ENCODE results near the gene SMIM10L1.

SMIM10L1 gene

GRCh38 chr12:11171145-11171968 lies at the start of gene SMIM10L1:
Gene SMIM10L1, plus strand, starts transcription at chr12:11171194. Its CDS starts 163 bp downstream, at chr12:11171357.
- peak; percentile 83 for FAIRE-seq
- peak; percentile 87 for TF ChIP-seq POLR2A (IDR thresholded peaks at IDR 0.05; ENCODE audit: low read depth, low read length)
- peak; percentile 78 for DNase-seq (ENCODE audit: insufficient read length, low spot score)

GRCh38 chr12:11130382-11130781 lies 40.6 kb upstream of the SMIM10L1 start:
- DNase-seq (ENCODE audit: insufficient read length, low spot score), result no peak
- no peak for FAIRE-seq
- TF ChIP-seq POLR2A (IDR thresholded peaks at IDR 0.05; ENCODE audit: low read depth, low read length), result no peak

DNA sequence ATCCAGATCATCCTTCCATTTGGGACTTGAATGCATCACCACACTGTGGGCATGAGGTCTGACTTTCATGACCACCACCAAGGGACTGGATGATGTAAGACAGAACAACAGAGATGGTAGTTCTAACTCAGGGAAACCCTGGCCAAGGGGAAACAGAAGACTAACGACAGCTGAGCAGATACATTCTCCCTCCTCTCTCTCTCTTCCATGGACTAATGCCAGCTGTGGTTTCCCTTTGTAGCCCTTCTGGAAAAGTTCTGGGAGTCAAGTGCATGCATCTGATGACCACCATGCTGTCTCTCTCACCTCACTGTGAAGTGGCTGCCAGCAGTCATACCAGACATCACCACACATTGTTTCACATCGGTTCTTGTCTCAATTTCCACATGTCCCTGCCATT lies 40.0 kb upstream of the SMIM10L1 start:
- TF ChIP-seq POLR2A (IDR thresholded peaks at IDR 0.05; ENCODE audit: low read depth, low read length), result no peak
- DNase-seq (ENCODE audit: insufficient read length, low spot score) (no peak), FAIRE-seq (peak; percentile 68)

DNA sequence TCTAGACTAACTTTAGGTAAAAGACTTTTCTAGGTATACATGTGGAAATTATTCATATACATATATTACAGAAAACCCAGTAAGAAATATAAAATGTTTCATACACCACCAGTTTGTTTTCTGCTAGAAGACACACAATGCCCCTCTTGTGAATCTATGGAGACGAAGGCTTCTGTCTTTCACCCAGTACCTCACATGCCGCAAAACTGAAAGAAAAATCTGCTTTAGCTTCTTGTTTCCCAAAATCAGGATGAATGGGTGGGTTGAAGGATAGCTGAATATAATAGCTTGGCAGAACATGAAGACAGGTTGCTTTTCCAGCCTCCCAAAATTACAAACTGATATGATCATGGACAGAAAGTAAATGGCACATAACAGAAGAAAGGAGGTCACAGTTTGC lies 37.8 kb upstream of the SMIM10L1 start:
- FAIRE-seq, result no peak
- no peak for TF ChIP-seq POLR2A (IDR thresholded peaks at IDR 0.05; ENCODE audit: low read depth, low read length)
- DNase-seq (ENCODE audit: insufficient read length, low spot score), result no peak

GRCh38 chr12:11133816-11134215 lies 37.2 kb upstream of the SMIM10L1 start:
- FAIRE-seq, result no peak
- TF ChIP-seq POLR2A (IDR thresholded peaks at IDR 0.05; ENCODE audit: low read depth, low read length), result no peak

DNA sequence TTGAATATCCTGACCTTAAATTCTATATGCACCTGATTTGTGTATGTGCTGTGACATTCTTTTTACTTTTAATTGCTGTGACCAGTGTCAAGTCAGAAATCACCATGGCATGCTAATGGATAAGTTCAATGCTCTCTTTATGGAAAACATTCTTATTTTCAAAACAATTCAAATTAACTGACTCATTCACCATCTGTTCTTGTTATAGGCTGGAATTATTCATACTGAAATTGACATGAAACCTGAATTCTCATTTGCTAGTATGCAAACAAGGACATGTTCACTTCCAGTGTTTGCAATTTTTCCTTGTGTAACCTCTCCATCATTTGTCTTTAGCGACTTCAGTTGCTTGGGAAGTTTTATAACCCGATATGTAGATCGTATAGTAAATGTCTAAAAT lies 36.7 kb upstream of the SMIM10L1 start, which contains the start of gene TAS2R30:
TAS2R30 (minus strand) TSS at position 340 of the 400 bp plus-strand sequence. CDS start 400 bp downstream, outside the sequence.
- FAIRE-seq (peak; percentile 76), DNase-seq (ENCODE audit: insufficient read length, low spot score) (no peak)
- no peak for TF ChIP-seq POLR2A (IDR thresholded peaks at IDR 0.05; ENCODE audit: low read depth, low read length)

More at GRCh38 chr12:11133816-11134215, 37.2 kb upstream of the SMIM10L1 start:
- no peak for DNase-seq (ENCODE audit: insufficient read length, low spot score)

- FAIRE-seq (peak; percentile 43), DNase-seq (ENCODE audit: insufficient read length, low spot score) (no peak)
- no peak for TF ChIP-seq POLR2A (IDR thresholded peaks at IDR 0.05; ENCODE audit: low read depth, low read length)
Observed at GRCh38 chr12:11136075-11136474, 34.9 kb upstream of the SMIM10L1 start.

- DNase-seq (ENCODE audit: insufficient read length, low spot score) (no peak), FAIRE-seq (no peak)
- no peak for TF ChIP-seq POLR2A (IDR thresholded peaks at IDR 0.05; ENCODE audit: low read depth, low read length)
Observed at GRCh38 chr12:11143352-11143751, 27.6 kb upstream of the SMIM10L1 start.

GRCh38 chr12:11144297-11144696 lies 26.7 kb upstream of the SMIM10L1 start:
- no peak for FAIRE-seq
- no peak for DNase-seq (ENCODE audit: insufficient read length, low spot score)
- TF ChIP-seq POLR2A (IDR thresholded peaks at IDR 0.05; ENCODE audit: low read depth, low read length), result no peak

DNA sequence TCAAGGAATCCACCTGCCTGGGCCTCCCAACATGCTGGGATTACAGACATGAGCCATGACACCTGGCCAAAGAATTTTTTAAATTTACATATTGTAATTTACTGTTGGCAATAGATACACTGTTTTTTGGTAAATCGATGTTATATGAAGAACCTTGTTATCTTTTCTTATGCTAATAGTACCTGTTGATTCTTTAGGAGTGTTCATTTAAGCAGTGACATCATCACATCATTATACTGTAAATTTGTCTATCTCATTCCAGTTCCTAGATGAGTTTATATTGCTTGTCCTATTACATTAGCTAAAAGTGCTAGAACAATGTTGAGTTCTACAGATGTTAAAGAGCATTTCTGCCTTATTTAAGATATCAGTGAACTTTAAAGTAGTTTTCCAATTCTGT lies 23.6 kb upstream of the SMIM10L1 start:
- FAIRE-seq, result no peak
- DNase-seq (ENCODE audit: insufficient read length, low spot score), result no peak
- no peak for TF ChIP-seq POLR2A (IDR thresholded peaks at IDR 0.05; ENCODE audit: low read depth, low read length)

DNA sequence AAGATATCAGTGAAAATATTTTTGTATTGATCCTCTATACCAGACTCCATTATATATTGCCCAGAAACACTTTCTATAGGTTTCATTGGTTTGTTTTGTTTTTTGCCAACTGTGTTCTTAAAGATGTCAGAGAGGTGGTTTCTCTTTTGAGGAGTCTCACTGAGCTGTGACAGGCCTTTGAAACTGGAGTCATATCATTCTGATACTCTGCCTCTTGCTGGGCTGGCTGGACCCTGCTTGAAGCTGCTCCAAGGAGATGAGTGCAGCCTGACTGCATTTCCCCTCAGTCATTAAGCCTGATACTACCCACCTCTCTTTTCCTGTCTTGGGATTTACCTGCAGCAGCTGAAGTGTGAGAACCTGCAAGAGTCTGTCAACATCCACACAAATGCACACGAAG lies 20.2 kb upstream of the SMIM10L1 start:
- no peak for DNase-seq (ENCODE audit: insufficient read length, low spot score)
- FAIRE-seq, result no peak

GRCh38 chr12:11152725-11153124 lies 18.3 kb upstream of the SMIM10L1 start:
- DNase-seq (ENCODE audit: insufficient read length, low spot score) (no peak), FAIRE-seq (no peak)
- TF ChIP-seq POLR2A (IDR thresholded peaks at IDR 0.05; ENCODE audit: low read depth, low read length), result no peak

More for the DNA sequence above, 20.2 kb upstream of the SMIM10L1 start:
- TF ChIP-seq POLR2A (IDR thresholded peaks at IDR 0.05; ENCODE audit: low read depth, low read length), result no peak

DNA sequence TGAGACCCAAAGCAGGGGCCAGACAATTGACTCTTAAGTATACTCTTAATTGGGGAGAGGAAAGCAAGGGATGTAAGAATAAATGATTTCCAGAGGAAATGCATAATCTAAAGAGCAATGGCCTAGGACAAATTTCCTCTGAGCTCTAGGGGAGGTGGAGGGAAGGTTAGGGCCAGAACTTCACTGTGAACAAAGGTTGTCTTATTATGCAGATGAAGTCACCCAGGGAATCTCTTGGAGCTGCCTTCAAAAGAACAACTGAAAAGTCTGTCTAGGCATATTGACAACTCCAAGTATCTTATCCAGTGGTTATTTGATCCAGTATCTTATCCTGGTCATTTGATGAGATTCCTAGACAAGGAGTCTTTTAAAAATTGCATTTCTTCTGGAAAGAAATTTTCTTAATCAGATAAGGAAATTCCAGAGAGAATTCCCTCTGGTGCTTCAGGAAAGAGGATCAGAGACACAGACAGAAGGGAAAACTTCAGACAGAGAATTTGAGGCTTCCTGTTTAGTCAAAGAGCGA lies 16.5 kb upstream of the SMIM10L1 start:
- FAIRE-seq, result no peak
- TF ChIP-seq POLR2A (IDR thresholded peaks at IDR 0.05; ENCODE audit: low read depth, low read length), result no peak
- DNase-seq (ENCODE audit: insufficient read length, low spot score), result no peak

GRCh38 chr12:11158885-11159444 lies 12.0 kb upstream of the SMIM10L1 start:
- TF ChIP-seq POLR2A (IDR thresholded peaks at IDR 0.05; ENCODE audit: low read depth, low read length), result no peak
- no peak for DNase-seq (ENCODE audit: insufficient read length, low spot score)
- FAIRE-seq, result no peak
